Cardiac fibroblast (primary cell): ENCODE data around the gene ATP8B1.

Source experiments
- DNase-seq, 2 donors: peaks; one replicate each; pipeline versions ENCODE4 v3.0.0 to v3.0.0-alpha.2; 2010; ENCODE audit warnings: low read depth in 2 of 2
- H3K4me3 ChIP-seq, 2 donors: replicated peaks in 1 of 2; 1 replicate in 1 of 2; 2 replicates in 1 of 2; pipeline ENCODE4 v1.5.1; 2011; ENCODE audit warnings: low read depth in 2 of 2, low read length in 2 of 2, mild to moderate bottlenecking in 2 of 2, moderate library complexity in 1 of 2
- TF ChIP-seq, protein P1 (sequence below): IDR thresholded peaks from one replicate; pipeline ENCODE4 v1.5.1; 2011; ENCODE audit warnings: low read depth, mild to moderate bottlenecking, low read length, inconsistent platforms

The ATP8B1 gene

DNA sequence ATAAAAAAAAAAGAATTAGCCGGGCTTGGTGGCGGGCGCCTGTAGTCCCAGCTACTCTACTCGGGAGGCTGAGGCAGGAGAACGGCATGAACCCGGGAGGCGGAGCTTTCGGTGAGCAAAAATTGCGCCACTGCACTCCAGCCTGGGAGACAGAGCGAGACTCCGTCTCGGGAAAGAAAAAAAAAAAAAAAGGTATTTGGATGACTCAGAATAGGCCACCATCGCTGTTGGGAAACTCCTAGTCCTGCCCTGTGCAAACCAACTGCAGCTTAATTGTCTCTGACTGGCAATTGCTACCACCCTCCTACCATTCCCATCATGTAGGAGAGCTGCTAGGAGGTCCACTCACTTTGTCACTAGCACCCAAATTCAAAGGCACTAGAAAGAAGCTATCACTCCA is 43.5 kb downstream of the ATP8B1 start:
- no peak overlapping the region for H3K4me3 ChIP-seq
- DNase-seq, result peak in 1 of 2 donors; percentile 80
- TF ChIP-seq, protein P1, sequence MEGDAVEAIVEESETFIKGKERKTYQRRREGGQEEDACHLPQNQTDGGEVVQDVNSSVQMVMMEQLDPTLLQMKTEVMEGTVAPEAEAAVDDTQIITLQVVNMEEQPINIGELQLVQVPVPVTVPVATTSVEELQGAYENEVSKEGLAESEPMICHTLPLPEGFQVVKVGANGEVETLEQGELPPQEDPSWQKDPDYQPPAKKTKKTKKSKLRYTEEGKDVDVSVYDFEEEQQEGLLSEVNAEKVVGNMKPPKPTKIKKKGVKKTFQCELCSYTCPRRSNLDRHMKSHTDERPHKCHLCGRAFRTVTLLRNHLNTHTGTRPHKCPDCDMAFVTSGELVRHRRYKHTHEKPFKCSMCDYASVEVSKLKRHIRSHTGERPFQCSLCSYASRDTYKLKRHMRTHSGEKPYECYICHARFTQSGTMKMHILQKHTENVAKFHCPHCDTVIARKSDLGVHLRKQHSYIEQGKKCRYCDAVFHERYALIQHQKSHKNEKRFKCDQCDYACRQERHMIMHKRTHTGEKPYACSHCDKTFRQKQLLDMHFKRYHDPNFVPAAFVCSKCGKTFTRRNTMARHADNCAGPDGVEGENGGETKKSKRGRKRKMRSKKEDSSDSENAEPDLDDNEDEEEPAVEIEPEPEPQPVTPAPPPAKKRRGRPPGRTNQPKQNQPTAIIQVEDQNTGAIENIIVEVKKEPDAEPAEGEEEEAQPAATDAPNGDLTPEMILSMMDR, result no peak

DNA sequence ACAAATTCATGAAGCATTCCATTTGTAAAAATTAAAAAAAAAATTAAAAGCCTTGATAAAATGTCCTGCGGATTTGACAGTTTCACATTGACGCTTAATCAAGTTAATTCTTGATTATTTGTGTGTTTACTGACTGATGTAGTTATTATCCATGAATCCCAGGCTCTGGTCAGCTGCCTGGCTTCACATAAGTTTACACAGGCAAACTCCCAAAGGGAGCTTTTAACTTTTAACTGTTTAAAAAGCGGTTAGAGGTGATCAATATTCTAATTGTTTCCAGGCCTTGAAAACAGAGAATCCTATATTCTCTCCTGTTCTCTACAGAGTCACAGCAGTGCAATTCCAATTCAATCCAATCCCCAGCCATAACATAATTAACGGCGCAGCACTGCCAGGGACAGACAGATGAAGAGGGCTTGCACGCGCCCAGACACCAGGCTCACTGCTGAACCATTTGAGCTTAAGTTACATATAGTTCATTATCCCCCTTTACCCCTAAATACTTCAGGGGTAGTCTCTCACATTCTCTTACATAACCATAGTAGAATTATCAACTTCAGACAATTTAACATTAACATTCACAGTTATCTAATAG is 47.5 kb downstream of the ATP8B1 start:
- no peak overlapping the region for H3K4me3 ChIP-seq
- TF ChIP-seq, protein P1, result no peak
- DNase-seq, result no peak

DNA sequence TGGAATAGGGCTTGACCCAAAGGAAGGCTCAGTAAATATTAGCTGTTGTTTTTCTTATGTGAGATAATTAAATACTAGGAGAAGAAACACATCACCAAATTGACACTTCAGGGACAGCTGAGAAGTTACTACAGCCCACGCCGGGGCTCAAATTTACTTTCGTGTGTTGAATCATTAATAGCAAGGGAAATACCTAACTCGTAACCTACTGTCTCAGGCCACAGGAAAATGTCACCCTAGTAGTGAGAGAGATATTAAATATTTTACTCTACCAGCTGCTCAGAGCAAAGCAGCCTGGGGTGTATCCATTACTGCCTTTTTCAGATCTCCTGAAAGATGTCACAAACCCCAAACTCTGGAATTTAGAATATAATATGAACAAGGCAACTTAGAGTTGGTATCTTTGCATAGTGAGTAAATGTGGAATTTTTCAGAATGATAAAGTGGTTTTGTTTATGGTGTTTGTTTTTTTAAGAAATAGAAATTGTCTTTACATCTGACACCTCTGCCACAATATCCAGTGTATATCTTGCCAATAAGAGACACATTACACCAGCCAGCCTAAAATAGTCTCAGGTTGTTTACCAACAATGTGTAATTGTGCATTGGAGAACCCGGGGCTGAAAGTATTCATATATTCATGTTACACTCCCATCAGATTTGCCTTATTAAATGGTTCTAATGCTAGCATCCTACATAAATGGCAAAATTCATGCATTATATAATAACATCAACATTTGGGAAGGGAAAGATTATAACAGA is 48.4 kb downstream of the ATP8B1 start:
- H3K4me3 ChIP-seq, result no peak overlapping the region
- TF ChIP-seq, protein P1, result no peak
- DNase-seq, result no peak

DNA sequence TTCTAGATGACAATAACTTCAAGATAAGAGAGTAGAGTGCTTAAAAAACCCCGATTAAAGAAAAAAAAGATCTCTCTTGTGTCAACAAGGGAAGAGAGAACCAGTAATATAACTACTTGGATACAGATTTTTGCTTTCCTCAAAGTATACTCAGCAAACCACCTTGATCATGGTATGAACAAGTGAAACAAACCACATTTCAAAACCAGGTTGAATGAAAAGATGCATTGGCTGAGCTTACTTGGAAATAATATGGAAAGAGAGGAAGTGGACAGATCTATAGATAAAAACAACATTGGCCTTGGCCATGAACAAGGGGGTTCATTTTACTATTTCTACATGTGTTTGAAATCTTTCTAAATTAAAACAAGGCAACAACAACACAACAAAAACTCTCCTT is 50.1 kb downstream of the ATP8B1 start:
- TF ChIP-seq, protein P1, result no peak
- no peak overlapping the region for H3K4me3 ChIP-seq
- no peak for DNase-seq

DNA sequence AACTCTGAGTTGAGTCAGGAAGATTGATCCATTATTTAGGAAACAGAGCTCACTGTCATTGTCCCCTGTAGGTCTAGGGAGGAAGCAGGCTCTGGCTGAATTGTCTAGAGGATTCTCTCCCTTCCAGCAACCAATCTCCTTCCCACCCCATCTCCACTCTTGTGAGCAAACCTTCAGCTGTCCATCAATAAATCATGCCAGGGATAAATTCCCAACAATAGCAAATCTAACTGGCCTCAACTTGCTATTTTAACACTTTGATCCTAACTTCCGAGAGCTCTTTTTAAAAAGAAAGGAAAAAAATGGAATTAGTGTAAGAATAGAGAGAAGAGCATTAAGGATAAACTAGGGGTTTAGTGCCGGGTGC is 53.5 kb downstream of the ATP8B1 start:
- TF ChIP-seq, protein P1, result no peak
- H3K4me3 ChIP-seq, result no peak overlapping the region
- no peak for DNase-seq

DNA sequence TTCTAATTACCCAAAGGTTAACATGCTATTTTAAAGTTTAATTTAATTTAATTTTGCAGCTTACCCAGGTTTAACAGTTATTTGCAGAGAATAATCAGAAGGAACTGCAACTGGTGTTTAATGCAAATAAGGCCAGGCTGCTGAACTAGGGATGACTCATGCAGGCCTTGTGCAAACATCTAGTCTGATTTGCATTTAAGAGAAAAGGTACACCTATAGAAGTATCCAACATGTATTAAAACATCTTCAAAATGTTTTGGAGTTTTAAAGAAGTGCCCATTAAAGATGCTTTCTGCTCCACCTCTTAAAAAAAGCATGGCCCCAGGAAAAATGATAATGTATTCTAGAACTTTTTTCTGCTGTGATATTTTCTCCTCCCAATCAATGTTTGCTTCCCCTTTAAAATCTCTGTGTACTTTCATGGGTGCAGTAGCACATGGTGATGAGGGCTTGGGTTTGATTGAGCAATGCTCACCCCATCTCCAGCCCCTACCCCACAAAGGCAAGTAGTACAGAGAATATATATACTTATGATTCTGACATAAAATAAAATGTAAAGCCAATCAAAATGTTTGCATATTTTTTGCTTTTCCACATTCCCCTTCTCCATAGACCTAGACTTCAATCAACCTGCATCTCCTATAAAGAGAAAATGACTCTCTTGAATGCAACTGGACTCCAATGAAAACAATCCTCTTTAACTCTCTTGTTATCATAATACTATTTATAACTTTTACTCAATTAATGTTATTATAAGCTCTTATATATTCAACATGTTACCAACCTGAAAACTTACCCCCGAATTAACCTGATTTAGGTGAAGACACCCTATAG is 54.1 kb downstream of the ATP8B1 start:
- TF ChIP-seq, protein P1, result no peak
- H3K4me3 ChIP-seq, result no peak overlapping the region
- DNase-seq, result peak; percentile 43 to 58
